ENCODE data around the gene ATP2A2.
A peak's percentile ranks its signal among the peaks of the same experiment; 100 is the strongest.

ATP2A2 gene

DNA sequence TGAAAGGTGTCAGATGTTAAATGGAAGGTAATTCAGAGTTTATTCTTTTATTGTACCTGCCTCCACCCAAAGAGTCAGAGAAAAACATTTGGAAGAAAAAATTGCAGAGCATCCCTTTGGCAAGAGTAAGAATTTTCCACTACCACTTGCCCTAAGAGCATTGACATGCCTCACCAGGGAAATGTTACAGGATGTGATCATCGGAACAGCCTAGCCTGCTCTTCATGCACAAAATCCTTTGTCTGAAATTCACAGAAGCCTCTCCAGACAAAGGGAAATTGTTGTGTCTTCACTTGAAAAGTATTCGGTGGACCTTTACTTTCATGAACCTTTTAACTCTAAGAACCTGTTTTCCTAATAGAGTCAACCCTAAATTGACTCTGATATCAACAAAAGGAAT is 36.9 kb downstream of the ATP2A2 start:
- no peak for DNase-seq (ENCODE audit: low read depth)
- in situ Hi-C loops (cut with HindIII; ENCODE audit: low sequenced_read_pairs): no loop called here
- no peak overlapping the region for H3K4me3 ChIP-seq (ENCODE audit: low read depth, low read length)
- TF ChIP-seq, protein P1, sequence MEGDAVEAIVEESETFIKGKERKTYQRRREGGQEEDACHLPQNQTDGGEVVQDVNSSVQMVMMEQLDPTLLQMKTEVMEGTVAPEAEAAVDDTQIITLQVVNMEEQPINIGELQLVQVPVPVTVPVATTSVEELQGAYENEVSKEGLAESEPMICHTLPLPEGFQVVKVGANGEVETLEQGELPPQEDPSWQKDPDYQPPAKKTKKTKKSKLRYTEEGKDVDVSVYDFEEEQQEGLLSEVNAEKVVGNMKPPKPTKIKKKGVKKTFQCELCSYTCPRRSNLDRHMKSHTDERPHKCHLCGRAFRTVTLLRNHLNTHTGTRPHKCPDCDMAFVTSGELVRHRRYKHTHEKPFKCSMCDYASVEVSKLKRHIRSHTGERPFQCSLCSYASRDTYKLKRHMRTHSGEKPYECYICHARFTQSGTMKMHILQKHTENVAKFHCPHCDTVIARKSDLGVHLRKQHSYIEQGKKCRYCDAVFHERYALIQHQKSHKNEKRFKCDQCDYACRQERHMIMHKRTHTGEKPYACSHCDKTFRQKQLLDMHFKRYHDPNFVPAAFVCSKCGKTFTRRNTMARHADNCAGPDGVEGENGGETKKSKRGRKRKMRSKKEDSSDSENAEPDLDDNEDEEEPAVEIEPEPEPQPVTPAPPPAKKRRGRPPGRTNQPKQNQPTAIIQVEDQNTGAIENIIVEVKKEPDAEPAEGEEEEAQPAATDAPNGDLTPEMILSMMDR (IDR thresholded peaks at IDR 0.05; ENCODE audit: low read depth, low read length, missing control alignments): no peak

- in situ Hi-C loops (cut with HindIII; ENCODE audit: low sequenced_read_pairs): no loop called here
- DNase-seq (ENCODE audit: low read depth): no peak
- TF ChIP-seq, protein P1 (IDR thresholded peaks at IDR 0.05; ENCODE audit: low read depth, low read length, missing control alignments): no peak
- H3K4me3 ChIP-seq (ENCODE audit: low read depth, low read length): no peak overlapping the region
These were observed 39.5 kb downstream of the ATP2A2 start for GRCh38 chr12:110320550-110320949.

DNA sequence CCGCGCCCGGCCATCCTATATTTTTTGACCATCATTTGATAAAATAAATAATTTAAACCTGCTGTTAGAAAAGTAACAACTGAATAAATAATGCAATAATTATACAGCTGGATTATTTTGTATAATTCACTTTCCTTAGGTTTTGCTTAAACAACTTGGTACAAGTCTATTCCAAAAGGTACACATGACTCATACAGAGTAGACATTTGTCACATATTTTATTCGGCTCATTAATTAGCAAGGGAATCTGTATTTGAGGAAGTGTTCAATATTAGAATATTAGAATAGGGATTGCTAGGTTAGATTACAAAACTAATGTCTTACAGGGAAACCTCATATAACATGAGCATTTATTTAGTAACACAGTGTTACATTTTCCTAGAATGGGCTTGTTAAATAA is 48.7 kb downstream of the ATP2A2 start:
- TF ChIP-seq, protein P1 (IDR thresholded peaks at IDR 0.05; ENCODE audit: low read depth, low read length, missing control alignments): no peak
- DNase-seq (ENCODE audit: low read depth): no peak
- no peak overlapping the region for H3K4me3 ChIP-seq (ENCODE audit: low read depth, low read length)
- in situ Hi-C loops (cut with HindIII; ENCODE audit: low sequenced_read_pairs): loop anchor here (5.0 kb wide), 1 partner anchor 42 kb away; no protein-coding TSS in a partner anchor

- no peak for DNase-seq (ENCODE audit: low read depth)
- TF ChIP-seq, protein P1 (IDR thresholded peaks at IDR 0.05; ENCODE audit: low read depth, low read length, missing control alignments): no peak
- no peak overlapping the region for H3K4me3 ChIP-seq (ENCODE audit: low read depth, low read length)
- in situ Hi-C loops (cut with HindIII; ENCODE audit: low sequenced_read_pairs): loop anchor here (5.0 kb wide), 1 partner anchor 43 kb away; no protein-coding TSS in a partner anchor
These were observed 49.1 kb downstream of the ATP2A2 start for GRCh38 chr12:110330124-110330523.

- H3K4me3 ChIP-seq (ENCODE audit: low read depth, low read length): no peak overlapping the region
These were observed 49.5 kb downstream of the ATP2A2 start for GRCh38 chr12:110330544-110330943.

DNA sequence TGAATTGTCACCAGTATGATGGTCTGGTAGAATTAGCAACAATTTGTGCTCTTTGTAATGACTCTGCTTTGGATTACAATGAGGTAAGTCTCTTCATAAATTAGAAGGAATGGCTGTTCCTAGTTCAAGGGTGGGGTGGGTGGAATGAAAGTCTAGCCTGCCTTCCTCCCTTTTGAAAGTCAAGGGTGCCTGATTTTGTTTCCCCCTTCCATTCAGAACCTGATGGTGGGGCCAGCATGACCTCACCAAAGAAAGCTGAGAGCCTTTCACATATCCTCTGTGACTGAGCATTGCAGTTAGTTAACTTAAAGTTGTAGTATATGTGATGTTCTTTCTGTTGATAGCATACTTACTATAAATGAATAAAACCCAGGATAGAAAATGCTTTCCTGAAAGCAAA is 52.2 kb downstream of the ATP2A2 start:
- H3K4me3 ChIP-seq (ENCODE audit: low read depth, low read length): no peak overlapping the region
- no peak for DNase-seq (ENCODE audit: low read depth)
- in situ Hi-C loops (cut with HindIII; ENCODE audit: low sequenced_read_pairs): loop anchor here (5.0 kb wide), 1 partner anchor 46 kb away; no protein-coding TSS in a partner anchor
- TF ChIP-seq, protein P1 (IDR thresholded peaks at IDR 0.05; ENCODE audit: low read depth, low read length, missing control alignments): no peak

More at GRCh38 chr12:110330544-110330943, 49.5 kb downstream of the ATP2A2 start:
- TF ChIP-seq, protein P1 (IDR thresholded peaks at IDR 0.05; ENCODE audit: low read depth, low read length, missing control alignments): no peak
- DNase-seq (ENCODE audit: low read depth): peak; percentile 22
- in situ Hi-C loops (cut with HindIII; ENCODE audit: low sequenced_read_pairs): loop anchor here (5.0 kb wide), 1 partner anchor 43 kb away; no protein-coding TSS in a partner anchor

Data from astrocyte of the cerebellum (primary cell).